Hepatocyte (in vitro differentiated cells): ENCODE measurements around the gene FUT6.

Source experiments
- CTCF ChIP-seq: fragments of 200-600 bp; sonication (generic); IDR thresholded peaks from 2 replicates; pipeline ENCODE4 v1.5.1; 2016; ENCODE audit warnings: antibody characterized with exemption, mild to moderate bottlenecking; ENCODE audit not compliant: poor library complexity
- EZH2 ChIP-seq: fragments of 200-600 bp; sonication (generic); IDR thresholded peaks from 2 replicates; pipeline ENCODE4 v1.6.1; 2016; ENCODE audit warnings: antibody characterized with exemption, mild to moderate bottlenecking, borderline replicate concordance

- TF ChIP-seq CTCF (no peak), EZH2 (no peak)
Observed at GRCh38 chr19:5839065-5840017, at the start of gene FUT6.
